Measurements from ENCODE around the gene UBE3C. TPM values are rescaled to one million over a fixed set of nuclear protein-coding genes. Genes with fewer than 3 reads are reported as not detected.
"Not testable (repeated sequence)": the region's sequence is repeated elsewhere in the genome, so short reads cannot be mapped to it uniquely, and the experiment has no call there.

Gene UBE3C
- total RNA-seq, 1 experiment from 2014 or later, result 84.8 TPM

GRCh38 chr7:157250605-157251228, 112.0 kb downstream of the UBE3C start:
- H3K9me3 ChIP-seq (ENCODE audit: low read length), result no peaks in the 10 kb centered on the region
- peaks cover 11% of the 10 kb centered on the region for H3K4me1 ChIP-seq (ENCODE audit: low read length)
- no peak overlapping the region for H3K27ac ChIP-seq (ENCODE audit: low read length)
- no peaks in the 10 kb centered on the region for H4K20me1 ChIP-seq (ENCODE audit: insufficient read depth, low read depth, low read length)
- H3K79me2 ChIP-seq (ENCODE audit: low read length), result peaks cover 8% of the 10 kb centered on the region; the same call in 1 of the 2 replicates
- no peaks in the 10 kb centered on the region for H3K9me2 ChIP-seq (replicated peaks; ENCODE audit: insufficient read depth, low read length)
- H2AFZ ChIP-seq (ENCODE audit: low read length), result no peak overlapping the region
- H3K9ac ChIP-seq (ENCODE audit: low read length), result no peak overlapping the region
- peaks cover 39% of the 10 kb centered on the region for H3K36me3 ChIP-seq (ENCODE audit: insufficient read depth, low read length)
- H3K4me3 ChIP-seq (ENCODE audit: low read length), result no peak overlapping the region
- DNase-seq, result peak; percentile 84
- H3K4me2 ChIP-seq (ENCODE audit: low read depth, low read length, poor library complexity, severe bottlenecking), result no peak overlapping the region
- H3K27me3 ChIP-seq (ENCODE audit: low read length), result no peaks in the 10 kb centered on the region

- H3K79me2 ChIP-seq (ENCODE audit: low read length); H4K20me1 ChIP-seq (ENCODE audit: insufficient read depth, low read depth, low read length); H3K9me3 ChIP-seq (ENCODE audit: low read length); H3K27ac ChIP-seq (ENCODE audit: low read length); H2AFZ ChIP-seq (ENCODE audit: low read length); H3K27me3 ChIP-seq (ENCODE audit: low read length); H3K4me3 ChIP-seq (ENCODE audit: low read length); H3K9me2 ChIP-seq (replicated peaks; ENCODE audit: insufficient read depth, low read length); H3K4me2 ChIP-seq (ENCODE audit: low read depth, low read length, poor library complexity, severe bottlenecking); H3K9ac ChIP-seq (ENCODE audit: low read length); DNase-seq: not testable (repeated sequence)
- peaks cover 43% of the 10 kb centered on the region for H3K36me3 ChIP-seq (ENCODE audit: insufficient read depth, low read length)
- H3K4me1 ChIP-seq (ENCODE audit: low read length), result peaks cover 11% of the 10 kb centered on the region
Observed at GRCh38 chr7:157251817-157252216, 113.1 kb downstream of the UBE3C start.

- Histone ChIP-seq H3K4me1 (ENCODE audit: low read length) (peaks cover 11% of the 10 kb centered on the region), H3K4me2 (ENCODE audit: low read depth, low read length, poor library complexity, severe bottlenecking) (no peak overlapping the region), H3K79me2 (ENCODE audit: low read length) (peaks cover 8% of the 10 kb centered on the region; the same call in 1 of the 2 replicates), H2AFZ (ENCODE audit: low read length) (no peak overlapping the region), H3K27ac (ENCODE audit: low read length) (no peak overlapping the region), H3K27me3 (ENCODE audit: low read length) (no peaks in the 10 kb centered on the region), H3K36me3 (ENCODE audit: insufficient read depth, low read length) (peaks cover 52% of the 10 kb centered on the region), H3K4me3 (ENCODE audit: low read length) (no peak overlapping the region), H3K9me3 (ENCODE audit: low read length) (no peaks in the 10 kb centered on the region), H4K20me1 (ENCODE audit: insufficient read depth, low read depth, low read length) (no peaks in the 10 kb centered on the region), H3K9me2 (replicated peaks; ENCODE audit: insufficient read depth, low read length) (no peaks in the 10 kb centered on the region), H3K9ac (ENCODE audit: low read length) (no peak overlapping the region)
- DNase-seq, result no peak
Observed at GRCh38 chr7:157253850-157254249, 115.1 kb downstream of the UBE3C start.

GRCh38 chr7:157254781-157255180, 116.1 kb downstream of the UBE3C start:
- not testable (repeated sequence) for DNase-seq; H2AFZ ChIP-seq (ENCODE audit: low read length); H3K4me3 ChIP-seq (ENCODE audit: low read length); H3K9ac ChIP-seq (ENCODE audit: low read length); H3K4me2 ChIP-seq (ENCODE audit: low read depth, low read length, poor library complexity, severe bottlenecking); H4K20me1 ChIP-seq (ENCODE audit: insufficient read depth, low read depth, low read length); H3K27me3 ChIP-seq (ENCODE audit: low read length); H3K9me2 ChIP-seq (replicated peaks; ENCODE audit: insufficient read depth, low read length); H3K79me2 ChIP-seq (ENCODE audit: low read length); H3K9me3 ChIP-seq (ENCODE audit: low read length)
- H3K4me1 ChIP-seq (ENCODE audit: low read length), result peaks cover 11% of the 10 kb centered on the region
- peak overlapping the region; percentile 10; the same call in 1 of the 2 replicates for H3K27ac ChIP-seq (ENCODE audit: low read length)
- peaks cover 61% of the 10 kb centered on the region for H3K36me3 ChIP-seq (ENCODE audit: insufficient read depth, low read length)

GRCh38 chr7:157255201-157255606, 116.5 kb downstream of the UBE3C start:
- Histone ChIP-seq H3K27ac (ENCODE audit: low read length) (peak overlapping the region; percentile 10; the same call in 1 of the 2 replicates), H3K4me3 (ENCODE audit: low read length) (no peak overlapping the region), H3K9me2 (replicated peaks; ENCODE audit: insufficient read depth, low read length) (no peaks in the 10 kb centered on the region), H3K9me3 (ENCODE audit: low read length) (no peaks in the 10 kb centered on the region), H3K4me1 (ENCODE audit: low read length) (peaks cover 11% of the 10 kb centered on the region), H2AFZ (ENCODE audit: low read length) (no peak overlapping the region), H3K4me2 (ENCODE audit: low read depth, low read length, poor library complexity, severe bottlenecking) (no peak overlapping the region), H3K9ac (ENCODE audit: low read length) (no peak overlapping the region), H3K27me3 (ENCODE audit: low read length) (no peaks in the 10 kb centered on the region), H3K36me3 (ENCODE audit: insufficient read depth, low read length) (peaks cover 64% of the 10 kb centered on the region), H4K20me1 (ENCODE audit: insufficient read depth, low read depth, low read length) (no peaks in the 10 kb centered on the region), H3K79me2 (ENCODE audit: low read length) (peaks cover 8% of the 10 kb centered on the region; the same call in 1 of the 2 replicates)
- DNase-seq, result peak; percentile 59

- no peak for DNase-seq
- Histone ChIP-seq H3K79me2 (ENCODE audit: low read length) (no peaks in the 10 kb centered on the region), H3K27ac (ENCODE audit: low read length) (no peak overlapping the region), H3K36me3 (ENCODE audit: insufficient read depth, low read length) (peaks cover 39% of the 10 kb centered on the region), H3K4me2 (ENCODE audit: low read depth, low read length, poor library complexity, severe bottlenecking) (no peak overlapping the region), H4K20me1 (ENCODE audit: insufficient read depth, low read depth, low read length) (no peaks in the 10 kb centered on the region), H3K9me2 (replicated peaks; ENCODE audit: insufficient read depth, low read length) (no peaks in the 10 kb centered on the region), H2AFZ (ENCODE audit: low read length) (no peak overlapping the region), H3K9me3 (ENCODE audit: low read length) (no peaks in the 10 kb centered on the region), H3K9ac (ENCODE audit: low read length) (no peak overlapping the region), H3K27me3 (ENCODE audit: low read length) (no peaks in the 10 kb centered on the region), H3K4me3 (ENCODE audit: low read length) (no peak overlapping the region), H3K4me1 (ENCODE audit: low read length) (no peaks in the 10 kb centered on the region)
Observed at GRCh38 chr7:157263156-157263555, 124.4 kb downstream of the UBE3C start.

- H3K4me3 ChIP-seq (ENCODE audit: low read length), result no peak overlapping the region
- no peak overlapping the region for H3K27ac ChIP-seq (ENCODE audit: low read length)
- H3K9ac ChIP-seq (ENCODE audit: low read length), result no peak overlapping the region
- no peaks in the 10 kb centered on the region for H3K79me2 ChIP-seq (ENCODE audit: low read length)
- no peaks in the 10 kb centered on the region for H3K9me3 ChIP-seq (ENCODE audit: low read length)
- no peaks in the 10 kb centered on the region for H4K20me1 ChIP-seq (ENCODE audit: insufficient read depth, low read depth, low read length)
- H3K4me1 ChIP-seq (ENCODE audit: low read length), result no peaks in the 10 kb centered on the region
- no peaks in the 10 kb centered on the region for H3K9me2 ChIP-seq (replicated peaks; ENCODE audit: insufficient read depth, low read length)
- peaks cover 36% of the 10 kb centered on the region for H3K36me3 ChIP-seq (ENCODE audit: insufficient read depth, low read length)
- H2AFZ ChIP-seq (ENCODE audit: low read length), result no peak overlapping the region
- no peak overlapping the region for H3K4me2 ChIP-seq (ENCODE audit: low read depth, low read length, poor library complexity, severe bottlenecking)
- no peaks in the 10 kb centered on the region for H3K27me3 ChIP-seq (ENCODE audit: low read length)
- DNase-seq, result no peak
Observed at GRCh38 chr7:157265051-157265450, 126.3 kb downstream of the UBE3C start.

- no peak overlapping the region for H3K27ac ChIP-seq (ENCODE audit: low read length)
- no peak overlapping the region for H2AFZ ChIP-seq (ENCODE audit: low read length)
- H3K79me2 ChIP-seq (ENCODE audit: low read length), result no peaks in the 10 kb centered on the region
- no peak overlapping the region for H3K9ac ChIP-seq (ENCODE audit: low read length)
- no peak for DNase-seq
- no peaks in the 10 kb centered on the region for H3K9me2 ChIP-seq (replicated peaks; ENCODE audit: insufficient read depth, low read length)
- peaks cover 31% of the 10 kb centered on the region for H3K36me3 ChIP-seq (ENCODE audit: insufficient read depth, low read length)
- no peaks in the 10 kb centered on the region for H3K27me3 ChIP-seq (ENCODE audit: low read length)
- no peaks in the 10 kb centered on the region for H4K20me1 ChIP-seq (ENCODE audit: insufficient read depth, low read depth, low read length)
- H3K4me1 ChIP-seq (ENCODE audit: low read length), result no peaks in the 10 kb centered on the region
- no peak overlapping the region for H3K4me2 ChIP-seq (ENCODE audit: low read depth, low read length, poor library complexity, severe bottlenecking)
- no peaks in the 10 kb centered on the region for H3K9me3 ChIP-seq (ENCODE audit: low read length)
- no peak overlapping the region for H3K4me3 ChIP-seq (ENCODE audit: low read length)
Observed at GRCh38 chr7:157266272-157266671, 127.5 kb downstream of the UBE3C start.

Measured in Karpas-422 (cell line).